Neural cell (in vitro differentiated cells): ENCODE measurements around the gene PCBD2. TPM values are rescaled to one million over a fixed set of nuclear protein-coding genes. Genes with fewer than 3 reads are reported as not detected.

ENCODE experiments used
- H2AFZ ChIP-seq: fragments of 200-600, 300-800 bp; sonication (generic), shearing (Covaris generic); 2 replicates; pipeline ENCODE4 v1.6.0; 2014; ENCODE audit warnings: low read depth, mild to moderate bottlenecking, antibody characterized with exemption, low read length, moderate library complexity
- H3F3A ChIP-seq: fragments of 200-600 bp; shearing (Covaris generic); 2 replicates; pipeline ENCODE4 v1.6.1; 2016; ENCODE audit warnings: mild to moderate bottlenecking, moderate library complexity, mixed read lengths, antibody characterized with exemption, low read length; ENCODE audit not compliant: insufficient read depth, poor library complexity, severe bottlenecking
- H3K27ac ChIP-seq: fragments of 200-600, 300-800 bp; sonication (generic), shearing (Covaris generic); 2 replicates; pipeline ENCODE4 v1.5.1; 2014; ENCODE audit warnings: mild to moderate bottlenecking, low read length, moderate library complexity
- H3K27me3 ChIP-seq: fragments of 300-800, 200-600 bp; sonication (generic), shearing (Covaris generic); 2 replicates; pipeline ENCODE4 v1.6.0; 2014; ENCODE audit warnings: mild to moderate bottlenecking, low read depth, low read length, moderate library complexity; ENCODE audit not compliant: insufficient read depth
- H3K36me3 ChIP-seq: fragments of 300-800, 200-600 bp; sonication (generic), shearing (Covaris generic); 2 replicates; pipeline ENCODE4 v1.5.1; 2014; ENCODE audit warnings: mild to moderate bottlenecking, antibody characterized with exemption, low read length, moderate library complexity; ENCODE audit not compliant: insufficient read depth
- H3K4me2 ChIP-seq: fragments of 300-800, 200-600 bp; sonication (generic), shearing (Covaris generic); 2 replicates; pipeline ENCODE4 v1.6.0; 2014; ENCODE audit warnings: mild to moderate bottlenecking, low read length
- H3K4me3 ChIP-seq: fragments of 300-800, 200-600 bp; sonication (generic), shearing (Covaris generic); 2 replicates; pipeline ENCODE4 v1.5.1; 2014; ENCODE audit warnings: mild to moderate bottlenecking, low read length, moderate library complexity
- H3K79me2 ChIP-seq: fragments of 200-600 bp; shearing (Covaris generic); replicated peaks from 2 replicates; pipeline ENCODE4 v1.6.0; 2014; ENCODE audit warnings: mild to moderate bottlenecking, low read length, moderate library complexity; ENCODE audit not compliant: insufficient read depth
- H3K9ac ChIP-seq: fragments of 300-800, 200-600 bp; sonication (generic), shearing (Covaris generic); 2 replicates; pipeline ENCODE4 v1.6.1; 2016; ENCODE audit warnings: mild to moderate bottlenecking, low read length, mixed read lengths
- H3K9me2 ChIP-seq: fragments of 200-600 bp; shearing (Covaris generic); 2 replicates; pipeline ENCODE4 v1.6.1; 2016; ENCODE audit warnings: mild to moderate bottlenecking, low read length, mixed read lengths; ENCODE audit not compliant: insufficient read depth
- H3K9me3 ChIP-seq: fragments of 200-600, 300-800 bp; sonication (generic), shearing (Covaris generic); 2 replicates; pipeline ENCODE4 v1.6.1; 2016; ENCODE audit warnings: mild to moderate bottlenecking, mixed run types, low read length, moderate library complexity, mixed read lengths
- H4K20me1 ChIP-seq: fragments of 200-600 bp; shearing (Covaris generic); 2 replicates; pipeline ENCODE4 v1.6.1; 2016; ENCODE audit warnings: mild to moderate bottlenecking, mixed run types; ENCODE audit not compliant: insufficient read depth
- EP300 ChIP-seq: fragments of 450-650 bp; conservative IDR thresholded peaks from 2 replicates; pipeline ENCODE4 v1.6.1; 2014; ENCODE audit warnings: antibody characterized with exemption, mild to moderate bottlenecking, moderate library complexity; ENCODE audit not compliant: poor library complexity, severe bottlenecking
- EZH2 ChIP-seq: fragments of 200-600, 300-800 bp; shearing (Covaris generic), sonication (generic); IDR thresholded peaks from 2 replicates; pipeline ENCODE4 v1.6.1; 2014; ENCODE audit warnings: antibody characterized with exemption, low read length, borderline replicate concordance, mild to moderate bottlenecking; ENCODE audit not compliant: insufficient read depth, poor library complexity, severe bottlenecking
- MXI1 ChIP-seq: fragments of 450-650 bp; conservative IDR thresholded peaks from 2 replicates; pipeline ENCODE4 v1.6.1; 2014; ENCODE audit warnings: antibody characterized with exemption, mild to moderate bottlenecking; ENCODE audit not compliant: poor library complexity, severe bottlenecking
- POLR2AphosphoS5 ChIP-seq: IDR thresholded peaks from 2 replicates; pipeline ENCODE4 v1.6.1; 2012
- RAD21 ChIP-seq: fragments of 450-650 bp; conservative IDR thresholded peaks from 2 replicates; pipeline ENCODE4 v1.6.1; 2014; ENCODE audit warnings: antibody characterized with exemption, mild to moderate bottlenecking, moderate library complexity
- SMC3 ChIP-seq: fragments of 450-650 bp; conservative IDR thresholded peaks from 2 replicates; pipeline ENCODE4 v1.6.1; 2014; ENCODE audit warnings: antibody characterized with exemption, mild to moderate bottlenecking, moderate library complexity; ENCODE audit not compliant: poor library complexity
- TAF1 ChIP-seq: IDR thresholded peaks from 2 replicates; pipeline ENCODE4 v1.6.1; 2012; ENCODE audit warnings: low read depth
- polyA plus RNA-seq: library from polyadenylated mRNA; depleted of rRNA; stranded (reverse); fragments of >200 nt; gene quantifications from 2 replicates; pipeline ENCODE4 v1.2.3, GENCODE V29; 2014
- TF ChIP-seq, protein P1 (sequence below): IDR thresholded peaks from 2 replicates; pipeline ENCODE4 v1.6.1; 2012; ENCODE audit warnings: borderline replicate concordance
- TF ChIP-seq, protein P2 (sequence below): fragments of 450-650 bp; IDR thresholded peaks from 2 replicates; pipeline ENCODE4 v1.5.1; 2014; ENCODE audit warnings: antibody characterized with exemption, mild to moderate bottlenecking, moderate library complexity; ENCODE audit not compliant: poor library complexity, severe bottlenecking

Gene PCBD2
- polyA plus RNA-seq, 1 donor from 2014 or later = 6.0 TPM

DNA sequence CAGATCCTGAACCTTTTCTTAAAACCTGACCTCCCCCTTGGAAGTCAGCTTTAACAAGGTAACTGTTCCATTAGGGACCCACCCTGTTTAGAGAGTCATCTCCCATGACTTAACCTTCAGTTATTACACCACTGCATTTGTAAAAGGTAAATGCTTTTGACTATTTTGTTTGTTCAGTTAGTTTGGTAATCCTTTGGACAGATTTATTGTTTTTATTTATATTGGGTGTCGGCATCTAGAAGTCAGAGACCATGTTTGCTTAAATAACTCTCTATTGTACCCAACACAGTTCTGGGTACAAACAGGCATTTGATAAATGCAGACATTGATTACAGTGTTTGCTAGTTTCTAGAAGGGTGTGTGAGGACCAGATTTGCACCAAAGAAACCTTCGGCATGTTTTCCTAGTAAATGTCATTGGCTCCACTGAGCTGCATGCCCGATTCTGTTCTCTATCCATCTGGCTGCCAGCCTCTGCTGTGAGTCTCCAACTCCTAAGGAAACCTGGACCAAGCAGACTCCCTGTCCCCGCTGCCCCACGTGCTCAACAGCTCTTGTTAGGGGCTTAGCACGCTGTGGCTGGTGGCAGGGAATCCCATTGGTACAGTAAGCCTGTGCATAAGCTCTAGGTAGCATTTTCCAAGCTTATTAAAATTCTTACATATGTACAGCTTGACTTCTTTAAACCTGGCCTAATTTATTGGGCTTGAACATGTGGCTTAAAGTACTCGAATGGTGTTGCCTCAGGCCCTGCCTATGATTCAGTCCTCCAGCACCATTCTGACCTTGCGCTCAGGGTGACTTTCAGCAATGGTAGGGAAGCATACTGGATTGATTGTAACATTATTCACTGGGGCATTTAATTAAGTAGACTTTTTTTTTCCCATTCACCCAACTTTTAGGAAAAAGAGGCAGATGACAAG, 6.6 kb downstream of the PCBD2 start:
- no peaks in the 10 kb centered on the region for H4K20me1 ChIP-seq
- no peaks in the 10 kb centered on the region for H3K27me3 ChIP-seq
- H3K79me2 ChIP-seq = no peaks in the 10 kb centered on the region
- no peaks in the 10 kb centered on the region for H3K36me3 ChIP-seq
- no peak overlapping the region for H3K4me2 ChIP-seq
- no peak for TF ChIP-seq POLR2AphosphoS5
- TF ChIP-seq MXI1 = no peak
- no peak for TF ChIP-seq RAD21
- TF ChIP-seq, protein P1, sequence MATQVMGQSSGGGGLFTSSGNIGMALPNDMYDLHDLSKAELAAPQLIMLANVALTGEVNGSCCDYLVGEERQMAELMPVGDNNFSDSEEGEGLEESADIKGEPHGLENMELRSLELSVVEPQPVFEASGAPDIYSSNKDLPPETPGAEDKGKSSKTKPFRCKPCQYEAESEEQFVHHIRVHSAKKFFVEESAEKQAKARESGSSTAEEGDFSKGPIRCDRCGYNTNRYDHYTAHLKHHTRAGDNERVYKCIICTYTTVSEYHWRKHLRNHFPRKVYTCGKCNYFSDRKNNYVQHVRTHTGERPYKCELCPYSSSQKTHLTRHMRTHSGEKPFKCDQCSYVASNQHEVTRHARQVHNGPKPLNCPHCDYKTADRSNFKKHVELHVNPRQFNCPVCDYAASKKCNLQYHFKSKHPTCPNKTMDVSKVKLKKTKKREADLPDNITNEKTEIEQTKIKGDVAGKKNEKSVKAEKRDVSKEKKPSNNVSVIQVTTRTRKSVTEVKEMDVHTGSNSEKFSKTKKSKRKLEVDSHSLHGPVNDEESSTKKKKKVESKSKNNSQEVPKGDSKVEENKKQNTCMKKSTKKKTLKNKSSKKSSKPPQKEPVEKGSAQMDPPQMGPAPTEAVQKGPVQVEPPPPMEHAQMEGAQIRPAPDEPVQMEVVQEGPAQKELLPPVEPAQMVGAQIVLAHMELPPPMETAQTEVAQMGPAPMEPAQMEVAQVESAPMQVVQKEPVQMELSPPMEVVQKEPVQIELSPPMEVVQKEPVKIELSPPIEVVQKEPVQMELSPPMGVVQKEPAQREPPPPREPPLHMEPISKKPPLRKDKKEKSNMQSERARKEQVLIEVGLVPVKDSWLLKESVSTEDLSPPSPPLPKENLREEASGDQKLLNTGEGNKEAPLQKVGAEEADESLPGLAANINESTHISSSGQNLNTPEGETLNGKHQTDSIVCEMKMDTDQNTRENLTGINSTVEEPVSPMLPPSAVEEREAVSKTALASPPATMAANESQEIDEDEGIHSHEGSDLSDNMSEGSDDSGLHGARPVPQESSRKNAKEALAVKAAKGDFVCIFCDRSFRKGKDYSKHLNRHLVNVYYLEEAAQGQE = no peak
- TF ChIP-seq, protein P2, sequence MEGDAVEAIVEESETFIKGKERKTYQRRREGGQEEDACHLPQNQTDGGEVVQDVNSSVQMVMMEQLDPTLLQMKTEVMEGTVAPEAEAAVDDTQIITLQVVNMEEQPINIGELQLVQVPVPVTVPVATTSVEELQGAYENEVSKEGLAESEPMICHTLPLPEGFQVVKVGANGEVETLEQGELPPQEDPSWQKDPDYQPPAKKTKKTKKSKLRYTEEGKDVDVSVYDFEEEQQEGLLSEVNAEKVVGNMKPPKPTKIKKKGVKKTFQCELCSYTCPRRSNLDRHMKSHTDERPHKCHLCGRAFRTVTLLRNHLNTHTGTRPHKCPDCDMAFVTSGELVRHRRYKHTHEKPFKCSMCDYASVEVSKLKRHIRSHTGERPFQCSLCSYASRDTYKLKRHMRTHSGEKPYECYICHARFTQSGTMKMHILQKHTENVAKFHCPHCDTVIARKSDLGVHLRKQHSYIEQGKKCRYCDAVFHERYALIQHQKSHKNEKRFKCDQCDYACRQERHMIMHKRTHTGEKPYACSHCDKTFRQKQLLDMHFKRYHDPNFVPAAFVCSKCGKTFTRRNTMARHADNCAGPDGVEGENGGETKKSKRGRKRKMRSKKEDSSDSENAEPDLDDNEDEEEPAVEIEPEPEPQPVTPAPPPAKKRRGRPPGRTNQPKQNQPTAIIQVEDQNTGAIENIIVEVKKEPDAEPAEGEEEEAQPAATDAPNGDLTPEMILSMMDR = no peak
- no peak for TF ChIP-seq EZH2
- TF ChIP-seq TAF1 = no peak
- no peak for TF ChIP-seq SMC3
- no peak for TF ChIP-seq EP300
- H3K9ac ChIP-seq = no peak overlapping the region
- H2AFZ ChIP-seq = no peak overlapping the region
- no peaks in the 10 kb centered on the region for H3K9me3 ChIP-seq
- H3K9me2 ChIP-seq = no peaks in the 10 kb centered on the region
- H3K4me3 ChIP-seq = no peak overlapping the region
- no peak overlapping the region for H3K27ac ChIP-seq
- H3F3A ChIP-seq = no peaks in the 10 kb centered on the region

DNA sequence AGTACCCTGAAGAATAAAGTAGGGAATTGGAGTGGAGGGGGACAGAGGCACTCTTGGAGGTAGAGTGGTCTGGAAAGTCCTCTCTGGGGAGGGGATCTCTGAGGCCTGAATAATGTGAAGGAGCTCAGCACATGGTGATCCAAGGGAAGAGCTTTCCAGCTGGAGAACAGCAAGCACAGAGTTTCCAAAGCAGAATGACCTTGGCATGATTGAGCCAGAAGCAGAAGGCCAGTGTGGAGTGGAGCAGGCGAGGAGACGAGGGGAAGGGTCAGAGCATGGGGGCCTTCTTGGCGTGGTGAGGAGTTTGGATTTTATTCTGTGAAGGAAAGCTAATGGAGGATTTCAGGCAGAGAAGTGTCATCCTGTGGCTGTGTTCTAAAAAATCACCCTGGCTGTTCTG, 8.3 kb downstream of the PCBD2 start:
- no peaks in the 10 kb centered on the region for H3K79me2 ChIP-seq
- no peaks in the 10 kb centered on the region for H4K20me1 ChIP-seq
- TF ChIP-seq, protein P1 = no peak
- no peak for TF ChIP-seq MXI1
- no peak for TF ChIP-seq RAD21
- no peak for TF ChIP-seq POLR2AphosphoS5
- no peak for TF ChIP-seq TAF1
- TF ChIP-seq, protein P2 = no peak
- TF ChIP-seq SMC3 = no peak
- no peak for TF ChIP-seq EP300
- no peak for TF ChIP-seq EZH2
- no peaks in the 10 kb centered on the region for H3K9me3 ChIP-seq
- no peaks in the 10 kb centered on the region for H3K9me2 ChIP-seq
- no peak overlapping the region for H3K27ac ChIP-seq
- no peaks in the 10 kb centered on the region for H3K36me3 ChIP-seq
- no peaks in the 10 kb centered on the region for H3F3A ChIP-seq
- no peak overlapping the region for H3K4me3 ChIP-seq
- no peak overlapping the region for H2AFZ ChIP-seq
- no peak overlapping the region for H3K4me2 ChIP-seq
- H3K9ac ChIP-seq = no peak overlapping the region
- H3K27me3 ChIP-seq = no peaks in the 10 kb centered on the region
